Stimulated activated CD4-positive, alpha-beta T cell treated with anti-CD3 and anti-CD28 coated beads, Interleukin-1b, Interleukin-23, amount 100 ng/mL, for 24 hours (primary cell): Measurements from ENCODE around the gene SH3TC1.

Source experiments
- DNase-seq, 4 experiments: peaks; one replicate each; pipeline ENCODE4 v3.0.0-alpha.2; 2020; ENCODE audit warnings: low read depth in 4 of 4, low spot score in 1 of 4

The SH3TC1 gene

GRCh38 chr4:8198906-8199593, at the start of gene SH3TC1:
Gene SH3TC1 (plus strand): TSS chr4:8199290. CDS start chr4:8205195, 5,905 bp downstream.
- DNase-seq, result peak in 1 of 4 experiments; percentile 58

GRCh38 chr4:8149664-8150063, 49.4 kb upstream of the SH3TC1 start:
- DNase-seq, result no peak

GRCh38 chr4:8150152-8151090, 48.7 kb upstream of the SH3TC1 start:
- no peak for DNase-seq

- DNase-seq, result no peak
Measured at GRCh38 chr4:8151165-8151650, 47.9 kb upstream of the SH3TC1 start.

GRCh38 chr4:8152090-8152864, 46.8 kb upstream of the SH3TC1 start:
- no peak for DNase-seq

- DNase-seq, result no peak
Measured at GRCh38 chr4:8152865-8153257, 46.2 kb upstream of the SH3TC1 start.

GRCh38 chr4:8153441-8153840, 45.6 kb upstream of the SH3TC1 start:
- no peak for DNase-seq

GRCh38 chr4:8155048-8155447, 44.0 kb upstream of the SH3TC1 start:
- DNase-seq, result no peak

- DNase-seq, result no peak
Measured at GRCh38 chr4:8155660-8156421, 43.2 kb upstream of the SH3TC1 start.

GRCh38 chr4:8156617-8157016, 42.5 kb upstream of the SH3TC1 start:
- DNase-seq, result no peak

GRCh38 chr4:8157496-8157895, 41.6 kb upstream of the SH3TC1 start:
- no peak for DNase-seq

GRCh38 chr4:8157944-8158709, 41.0 kb upstream of the SH3TC1 start:
- no peak for DNase-seq

GRCh38 chr4:8158710-8159536, 40.2 kb upstream of the SH3TC1 start, which contains the start of gene ABLIM2:
Gene ABLIM2 (minus strand): TSS chr4:8158813. CDS start chr4:8158689, 124 bp downstream.
- peak; percentile 92 to 98 (median 98) for DNase-seq

GRCh38 chr4:8159537-8160232, 39.4 kb upstream of the SH3TC1 start:
- no peak for DNase-seq

GRCh38 chr4:8160233-8160560, 38.9 kb upstream of the SH3TC1 start:
- no peak for DNase-seq

- DNase-seq, result no peak
Measured at GRCh38 chr4:8160572-8160971, 38.5 kb upstream of the SH3TC1 start.

GRCh38 chr4:8162625-8163024, 36.5 kb upstream of the SH3TC1 start:
- no peak for DNase-seq

- DNase-seq, result no peak
Measured at GRCh38 chr4:8163026-8163425, 36.1 kb upstream of the SH3TC1 start.
